PC-9 (cell line): Measurements from ENCODE around the gene SH3RF1.

Source experiments
- CTCF ChIP-seq: fragments of 200-600 bp; sonication (generic); conservative IDR thresholded peaks from 2 replicates; pipeline ENCODE4 v1.6.1; 2017; ENCODE audit warnings: mixed run types, antibody characterized with exemption, mild to moderate bottlenecking, moderate library complexity
- EZH2 ChIP-seq: fragments of 200-600 bp; sonication (generic); IDR thresholded peaks from 2 replicates; pipeline ENCODE4 v1.8.0; 2017; ENCODE audit warnings: antibody characterized with exemption, low read depth

GRCh38 chr4:169208090-169208455, 62.7 kb downstream of the SH3RF1 start:
- no peak for TF ChIP-seq CTCF
- no peak for TF ChIP-seq EZH2
